NCI-H1105 (cell line): ENCODE measurements around the gene PPM1A.
A peak's percentile ranks its signal among the peaks of the same experiment; 100 is the strongest.
"Not testable (repeated sequence)": the region's sequence is repeated elsewhere in the genome, so short reads cannot be mapped to it uniquely, and the experiment has no call there.

Source experiments
- DNase-seq: peaks from one replicate; lab custom pipeline; 2025; lab: John Stamatoyannopoulos, UW

PPM1A gene

DNA sequence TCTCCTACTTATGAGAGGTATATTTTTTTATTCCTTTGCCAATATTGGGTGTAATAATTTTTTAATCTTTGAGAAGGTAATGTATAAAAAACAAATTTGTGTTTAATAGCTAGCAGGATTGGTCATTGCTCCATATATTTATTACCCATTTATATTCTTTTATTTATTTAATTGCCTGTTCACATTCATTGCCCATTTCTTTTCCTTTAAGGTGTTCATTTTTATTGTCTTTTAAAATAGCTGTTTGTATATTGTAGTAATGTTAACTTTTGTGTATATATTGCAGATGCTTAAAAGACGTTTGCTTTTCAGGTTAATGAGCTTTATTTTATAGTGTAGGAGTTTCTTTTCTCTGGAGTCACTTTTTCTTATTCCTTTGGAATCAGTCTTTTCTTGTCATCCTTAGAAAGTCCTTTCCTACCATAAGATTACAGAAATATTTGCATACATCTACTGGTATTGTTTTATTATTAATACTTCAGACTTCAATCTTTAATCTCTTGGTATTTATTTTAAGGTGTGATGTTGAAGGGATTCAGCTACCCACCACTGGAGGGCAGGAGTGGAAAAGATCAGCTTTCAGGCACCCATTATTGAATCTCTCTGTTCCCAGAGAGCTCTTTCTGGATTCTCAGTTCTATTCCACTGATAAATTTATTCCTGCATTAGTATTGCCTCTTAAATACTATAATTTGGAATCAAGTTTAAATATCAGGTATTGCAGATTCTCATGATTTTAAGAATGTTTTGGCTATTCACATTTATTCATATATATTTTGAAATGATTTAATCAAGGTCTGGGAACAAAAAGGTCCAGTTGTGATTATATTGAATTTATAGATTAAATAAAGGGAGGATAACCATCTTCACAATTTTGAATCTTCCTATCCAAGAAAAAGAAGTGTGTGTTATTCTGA, 17.3 kb downstream of the PPM1A start:
- no peak for DNase-seq

DNA sequence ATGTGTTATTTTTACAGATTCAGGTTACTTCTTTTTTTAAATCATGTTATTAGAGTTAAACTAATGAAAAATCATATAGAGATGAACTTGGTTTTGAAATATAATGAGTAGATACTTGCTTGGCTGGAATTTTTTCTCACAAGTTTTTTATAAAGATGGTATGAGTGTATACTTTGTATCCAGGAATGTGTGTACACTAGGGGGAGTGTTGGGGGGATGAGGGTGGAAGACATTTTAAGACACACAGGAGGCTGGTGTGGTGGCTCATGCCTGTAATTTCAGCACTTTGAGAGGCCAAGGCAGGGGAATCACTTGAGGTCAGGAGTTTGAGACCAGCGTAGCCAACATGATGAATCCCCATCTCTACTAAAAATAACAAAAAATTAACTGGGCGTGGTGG, 23.2 kb downstream of the PPM1A start:
- no peak for DNase-seq

DNA sequence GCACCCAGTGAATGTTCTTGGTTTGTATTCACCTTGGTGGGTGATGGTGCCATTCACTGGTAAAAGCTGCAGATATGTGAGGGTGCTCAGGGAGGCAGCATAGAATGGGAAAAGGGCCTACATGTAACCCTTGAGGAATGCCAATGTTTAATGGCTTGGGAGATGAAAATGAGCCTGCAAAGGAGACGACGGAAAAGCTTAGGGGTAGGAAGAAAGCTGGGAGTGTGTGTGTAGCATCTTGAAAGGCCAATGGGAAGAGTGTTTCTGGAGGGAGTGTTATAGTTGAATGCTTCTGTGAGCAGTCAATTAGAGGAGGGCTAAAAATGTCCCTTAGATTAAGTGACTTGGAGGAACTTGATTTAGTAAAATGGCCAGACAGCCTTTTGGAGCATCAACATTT, 24.9 kb downstream of the PPM1A start:
- DNase-seq, result no peak

DNA sequence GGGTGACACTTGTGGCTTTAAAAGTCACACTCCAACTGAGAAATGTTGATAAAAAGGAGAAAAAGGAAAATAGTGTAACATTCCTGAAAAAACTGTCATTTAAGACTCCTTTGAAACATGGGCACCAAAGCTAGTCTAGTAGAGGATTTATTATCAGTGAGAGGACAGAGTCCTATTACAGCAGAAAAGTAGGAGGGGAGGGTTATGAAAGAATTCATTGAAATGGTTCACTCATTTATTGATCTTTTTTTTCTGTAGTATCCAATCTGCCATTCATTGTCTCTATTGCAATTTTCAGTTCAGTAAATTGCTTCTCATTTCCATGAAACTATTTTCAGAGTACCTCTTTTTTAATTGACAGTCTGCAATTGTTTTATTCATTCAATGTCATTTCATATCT, 25.4 kb downstream of the PPM1A start:
- no peak for DNase-seq

DNA sequence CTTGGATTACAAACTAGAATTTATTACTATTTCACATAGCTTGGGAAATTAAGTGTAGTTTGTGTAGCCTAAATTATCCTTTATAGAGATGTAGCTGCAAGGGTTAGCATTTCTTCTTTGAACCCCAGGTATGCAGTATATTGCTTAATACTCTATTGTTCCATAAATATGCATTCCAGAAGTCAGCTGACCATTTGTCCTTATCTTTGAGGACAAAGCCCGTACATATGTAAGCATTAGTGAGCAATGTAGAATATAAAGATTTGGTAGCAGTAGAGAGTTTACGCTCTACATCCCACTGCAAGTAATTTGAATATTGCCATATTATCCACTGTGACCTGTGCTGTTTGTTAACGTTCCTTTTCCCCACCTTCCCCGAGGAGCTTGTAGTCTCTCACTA, 26.9 kb downstream of the PPM1A start:
- DNase-seq, result no peak

DNA sequence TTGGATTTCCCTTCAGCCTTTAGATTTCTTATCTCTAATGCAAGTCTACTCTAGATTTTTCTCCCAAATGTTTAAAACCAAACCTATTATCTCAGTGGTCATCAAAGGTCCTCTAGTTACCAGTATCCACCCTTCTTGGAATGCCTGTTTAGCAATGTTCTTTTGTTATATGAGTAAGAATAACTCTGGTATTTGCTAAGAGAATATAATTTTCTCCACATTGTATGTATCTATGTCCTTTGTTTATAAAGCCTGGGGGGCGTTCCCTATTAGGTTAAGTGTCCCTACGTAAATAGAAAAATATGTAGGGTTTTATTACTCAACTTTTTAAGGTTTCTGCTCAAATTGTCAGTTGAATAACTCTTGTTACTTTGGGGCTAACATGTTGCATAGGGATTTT, 27.3 kb downstream of the PPM1A start:
- no peak for DNase-seq

DNA sequence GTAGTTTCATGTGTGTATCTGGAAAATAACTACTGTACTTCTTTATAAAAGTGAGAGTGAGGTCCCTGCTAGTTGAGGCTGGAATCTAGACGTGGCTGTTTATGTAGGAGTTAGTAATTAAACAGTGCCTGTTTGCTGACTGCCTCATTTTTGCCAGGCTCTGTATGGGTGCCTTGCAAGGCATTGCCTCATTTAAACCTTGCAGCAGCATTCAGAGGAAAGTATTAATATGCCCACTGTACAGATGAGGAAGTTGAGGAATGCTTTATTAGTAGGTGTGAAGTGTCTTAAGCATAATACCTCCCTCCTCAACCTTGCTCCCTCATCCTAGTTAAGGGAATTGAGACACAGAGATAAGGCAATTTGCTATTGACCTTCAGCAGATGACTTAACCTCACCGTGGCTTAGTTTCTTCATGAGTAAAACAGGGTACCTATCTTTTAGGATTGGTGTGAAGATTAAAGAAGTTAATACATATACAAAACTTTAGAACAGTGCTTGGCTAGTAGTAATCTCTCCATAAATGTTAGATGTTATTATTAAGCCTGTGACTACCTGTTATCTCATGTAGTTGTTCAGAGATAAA, 28.7 kb downstream of the PPM1A start:
- no peak for DNase-seq

DNA sequence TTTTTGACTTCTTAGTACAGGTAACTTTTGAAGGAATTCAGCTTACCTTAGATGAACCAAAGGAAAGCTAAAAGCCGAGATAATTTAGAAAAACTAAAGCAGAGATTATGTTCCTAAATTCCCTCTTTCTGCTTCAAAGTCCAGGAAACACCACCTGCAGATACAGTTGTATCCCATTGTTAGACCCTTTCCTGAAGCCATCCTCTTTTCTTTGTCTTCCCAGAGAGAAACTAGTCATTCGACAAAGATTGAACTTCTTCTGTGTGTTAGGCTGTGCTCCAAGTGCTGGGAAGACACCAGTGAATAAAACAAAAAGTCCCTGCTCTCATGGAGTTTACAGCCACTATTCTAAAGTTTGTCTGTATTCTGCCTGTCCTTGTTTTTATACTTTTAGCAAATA, 29.3 kb downstream of the PPM1A start:
- no peak for DNase-seq

DNA sequence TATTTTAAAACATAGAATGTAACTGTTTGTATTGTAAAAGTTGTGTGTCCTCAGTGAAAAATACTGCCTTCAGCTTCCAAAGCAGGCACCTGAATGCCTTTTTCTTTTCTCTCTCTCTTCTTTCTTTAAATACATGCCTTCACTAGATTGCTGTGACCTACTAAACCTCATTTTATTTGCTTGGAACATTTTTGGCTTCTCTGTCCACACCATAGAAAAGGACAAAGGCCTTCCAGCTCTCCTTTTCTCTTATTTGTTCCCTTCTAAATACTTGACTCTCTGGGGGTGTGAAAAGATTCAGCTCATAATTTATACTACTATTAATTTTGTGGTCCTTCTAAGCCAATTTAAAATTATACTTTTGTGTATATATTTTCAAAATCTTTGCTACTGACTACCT, 38.4 kb downstream of the PPM1A start:
- no peak for DNase-seq

DNA sequence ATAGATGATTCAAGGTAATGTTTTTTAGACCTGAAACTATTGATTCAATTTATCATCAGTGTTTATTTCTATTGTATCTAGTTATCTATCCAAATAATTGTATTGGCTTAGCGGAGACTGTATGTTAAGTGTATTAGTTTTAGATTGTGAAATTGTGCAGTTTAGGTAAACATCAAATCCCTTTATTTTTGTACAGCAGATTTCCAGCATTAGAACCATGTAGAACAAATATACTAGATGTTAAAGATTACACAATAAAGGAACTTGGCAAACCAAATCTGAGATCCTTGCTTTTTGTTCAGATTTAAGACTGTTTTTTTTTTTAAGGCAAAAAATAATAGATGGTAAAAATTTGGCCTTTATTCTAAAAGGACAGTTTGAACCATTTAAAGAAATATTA, 39.3 kb downstream of the PPM1A start:
- no peak for DNase-seq

DNA sequence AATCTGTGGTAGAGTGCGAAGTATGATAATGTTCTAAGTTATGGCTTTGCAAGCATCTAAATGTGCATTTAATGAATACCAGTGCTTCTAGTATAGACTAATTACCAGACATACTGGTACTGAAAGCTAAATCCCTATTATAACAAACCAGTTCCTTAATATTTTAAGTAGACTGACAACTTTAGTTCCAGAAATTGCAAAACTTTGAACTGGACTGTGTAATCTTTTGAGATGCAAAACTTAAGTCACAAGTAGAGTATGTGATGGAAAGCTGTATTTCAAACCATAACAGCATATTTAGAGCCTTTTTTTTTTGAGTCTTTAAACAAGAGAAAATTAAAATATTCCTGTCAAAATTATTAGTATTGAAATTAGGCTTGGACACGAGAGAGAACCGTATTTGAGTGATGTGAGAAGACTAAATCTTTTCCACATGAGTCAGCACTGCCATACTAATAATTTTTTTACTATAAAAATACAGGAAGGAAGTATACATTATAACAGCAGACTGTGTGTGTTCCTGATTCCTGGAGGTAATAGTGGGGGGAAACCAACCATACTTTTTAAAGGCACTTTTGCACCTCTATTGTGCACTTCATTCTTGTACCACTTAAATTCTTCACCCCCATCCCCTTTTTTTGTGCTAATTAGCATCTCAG, 45.5 kb downstream of the PPM1A start:
- no peak for DNase-seq

DNA sequence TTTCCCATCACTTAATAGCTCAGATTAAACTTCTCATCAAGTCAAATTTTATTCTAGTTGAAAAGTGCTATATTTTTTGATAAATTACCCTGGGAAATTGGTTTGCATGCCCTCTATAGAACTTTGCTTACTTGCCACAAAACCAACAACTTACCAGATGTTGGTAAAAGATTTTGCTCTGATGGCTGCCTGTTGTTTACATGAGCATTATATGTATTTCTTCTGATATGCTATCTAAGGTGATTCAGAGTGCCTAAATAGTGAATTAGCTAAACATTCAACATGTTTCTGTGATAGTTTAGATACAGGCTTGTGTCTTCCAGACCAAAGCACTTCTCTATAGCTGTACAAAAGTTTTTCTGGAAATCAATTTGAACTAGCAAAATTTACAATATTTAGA, 51.0 kb downstream of the PPM1A start:
- DNase-seq, result no peak

DNA sequence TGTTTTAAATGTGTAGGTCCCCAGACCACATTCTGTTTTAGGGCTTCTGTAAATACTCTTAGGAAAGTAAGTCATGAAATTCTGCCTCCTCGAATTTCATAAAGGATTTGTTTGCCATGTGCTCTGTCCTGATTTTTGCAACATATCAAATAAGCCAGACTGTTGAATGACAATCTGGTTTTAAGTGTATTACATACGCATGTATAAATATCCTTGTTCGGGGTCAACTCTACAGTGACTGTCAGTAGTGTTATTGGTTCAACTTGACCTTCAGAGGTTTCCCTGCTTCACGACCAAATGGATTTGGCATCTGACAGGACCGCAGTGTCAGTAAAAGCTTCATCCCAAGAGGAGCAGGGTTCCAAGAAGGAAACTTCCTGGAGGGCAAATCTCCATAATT, 52.7 kb downstream of the PPM1A start:
- DNase-seq, result no peak

DNA sequence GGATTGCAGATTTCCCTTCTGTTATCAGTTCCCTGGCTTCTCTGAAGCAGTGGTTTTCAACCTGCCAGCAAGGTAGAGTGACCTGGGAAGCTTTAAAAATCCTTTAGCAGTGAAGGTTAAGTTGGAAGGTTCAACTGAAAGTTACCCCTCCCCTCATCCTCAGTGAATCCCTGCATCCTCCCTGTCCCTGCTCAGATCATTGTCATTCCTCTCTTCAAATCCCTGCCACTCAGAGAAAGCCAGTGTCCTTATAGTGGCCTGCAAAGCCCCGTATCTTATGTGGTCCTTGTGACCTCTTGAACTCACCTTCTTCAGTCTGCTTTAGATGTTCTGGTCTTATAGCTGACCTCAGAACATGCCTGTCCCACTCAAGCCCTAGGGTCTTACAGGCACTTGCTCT, 53.6 kb downstream of the PPM1A start:
- DNase-seq, result no peak

DNA sequence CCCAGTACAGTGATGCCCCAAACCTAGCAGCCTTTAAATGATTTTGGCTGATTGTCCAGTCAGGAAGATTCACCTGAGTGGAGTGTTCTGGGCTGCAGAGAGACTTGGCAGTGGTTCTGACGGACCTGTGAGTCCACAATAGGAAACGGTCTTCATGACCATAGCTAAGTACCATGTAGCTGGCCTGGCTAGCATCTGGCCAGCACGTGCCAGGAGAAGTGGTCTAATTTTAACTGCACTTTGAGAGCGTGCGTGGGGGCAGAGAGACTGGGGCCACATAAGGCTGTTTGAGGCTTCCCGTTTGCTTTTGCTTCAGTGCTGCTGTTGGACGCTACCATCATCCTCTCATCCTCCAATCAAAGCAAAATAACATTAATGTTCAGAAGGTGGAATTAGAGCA, 54.7 kb downstream of the PPM1A start:
- DNase-seq, result no peak

DNA sequence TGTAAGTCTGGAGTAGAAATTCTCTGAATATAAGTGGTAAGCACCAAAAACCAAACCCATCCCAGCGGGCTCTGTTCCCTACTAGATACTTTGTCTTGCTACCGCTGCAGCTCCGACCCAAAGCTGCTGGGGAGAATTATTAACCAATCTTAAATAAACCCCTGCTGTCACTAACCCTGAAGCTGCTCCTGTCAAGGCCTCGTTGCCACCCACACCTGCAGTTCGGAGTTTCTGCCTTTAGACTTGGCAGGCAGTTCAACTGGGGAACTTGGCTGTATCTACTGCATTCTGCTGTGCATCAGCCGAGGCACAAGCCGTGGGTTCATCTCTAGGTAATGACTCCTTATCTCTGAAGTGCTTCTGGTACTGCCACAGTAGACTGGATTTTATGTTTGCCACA, 55.5 kb downstream of the PPM1A start:
- DNase-seq, result no peak

DNA sequence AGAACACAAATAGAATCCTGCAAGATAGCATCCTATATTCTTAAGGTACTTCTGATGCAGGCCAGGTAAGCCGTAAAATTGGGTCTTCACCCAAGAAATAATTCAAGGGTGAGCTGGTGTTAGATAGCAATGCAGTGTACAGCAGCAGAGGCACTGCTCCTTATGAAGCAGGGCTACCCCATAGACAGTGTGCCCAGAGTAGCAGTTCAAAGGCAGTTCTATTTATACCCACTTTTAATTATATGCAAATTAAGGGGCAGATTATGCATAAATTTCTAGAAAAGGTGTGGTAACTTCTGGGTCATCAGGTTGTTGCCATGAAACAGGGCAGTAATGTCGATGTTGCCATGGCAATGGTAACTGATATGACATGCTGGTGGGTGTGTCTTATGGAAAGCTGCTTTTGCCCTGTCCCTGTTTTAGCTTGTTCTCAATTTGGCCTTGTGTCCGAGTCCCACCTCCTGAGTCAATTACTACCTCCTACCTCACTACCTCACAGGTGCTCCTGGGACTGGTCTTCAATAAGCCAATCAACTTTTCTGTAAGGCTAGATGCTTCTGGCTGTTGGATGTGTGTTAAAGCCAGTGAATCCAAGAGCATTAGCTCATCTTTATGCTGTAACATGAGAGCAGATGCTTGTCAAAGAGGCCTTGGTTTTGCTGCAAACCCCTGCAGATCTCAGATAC, 61.0 kb downstream of the PPM1A start:
- no peak for DNase-seq

DNA sequence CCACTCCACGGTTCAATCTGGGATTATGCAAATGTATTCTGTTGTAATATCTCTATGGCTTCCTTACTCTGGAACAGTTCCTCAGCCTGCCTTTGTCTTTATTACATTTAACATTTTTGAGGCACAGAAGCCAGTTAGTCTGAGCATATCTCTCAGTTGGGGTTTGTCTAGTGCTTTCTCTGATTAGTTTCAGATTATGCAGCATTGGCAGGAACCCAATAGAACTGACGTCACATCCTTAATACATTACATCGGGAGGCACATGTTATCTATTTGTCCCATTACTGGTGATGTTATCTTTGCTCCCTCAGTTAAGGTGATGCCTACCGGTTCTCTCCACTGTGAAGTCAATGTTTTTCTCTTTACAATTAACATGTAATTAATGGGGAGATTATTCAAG, 62.4 kb downstream of the PPM1A start:
- no peak for DNase-seq

DNA sequence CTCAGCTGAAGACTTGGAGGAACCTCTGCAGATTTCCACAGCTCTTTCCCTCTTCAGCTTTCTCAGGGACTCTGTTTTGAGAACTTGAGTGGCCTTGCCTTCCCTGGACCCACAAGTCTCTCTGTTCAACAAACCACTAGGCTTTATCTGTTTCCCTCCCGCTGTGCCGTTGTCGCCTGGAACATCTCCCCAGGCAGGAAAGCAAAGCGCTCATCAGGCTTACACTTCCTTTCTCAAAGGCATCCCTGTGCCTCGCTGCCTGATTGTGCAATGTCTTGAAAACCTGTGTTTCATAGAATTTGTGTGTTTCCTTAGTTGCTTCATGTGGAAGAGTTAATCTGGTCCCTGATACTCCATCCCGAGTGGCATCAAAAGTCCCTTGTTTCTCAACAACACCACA, 64.1 kb downstream of the PPM1A start:
- DNase-seq, result no peak

DNA sequence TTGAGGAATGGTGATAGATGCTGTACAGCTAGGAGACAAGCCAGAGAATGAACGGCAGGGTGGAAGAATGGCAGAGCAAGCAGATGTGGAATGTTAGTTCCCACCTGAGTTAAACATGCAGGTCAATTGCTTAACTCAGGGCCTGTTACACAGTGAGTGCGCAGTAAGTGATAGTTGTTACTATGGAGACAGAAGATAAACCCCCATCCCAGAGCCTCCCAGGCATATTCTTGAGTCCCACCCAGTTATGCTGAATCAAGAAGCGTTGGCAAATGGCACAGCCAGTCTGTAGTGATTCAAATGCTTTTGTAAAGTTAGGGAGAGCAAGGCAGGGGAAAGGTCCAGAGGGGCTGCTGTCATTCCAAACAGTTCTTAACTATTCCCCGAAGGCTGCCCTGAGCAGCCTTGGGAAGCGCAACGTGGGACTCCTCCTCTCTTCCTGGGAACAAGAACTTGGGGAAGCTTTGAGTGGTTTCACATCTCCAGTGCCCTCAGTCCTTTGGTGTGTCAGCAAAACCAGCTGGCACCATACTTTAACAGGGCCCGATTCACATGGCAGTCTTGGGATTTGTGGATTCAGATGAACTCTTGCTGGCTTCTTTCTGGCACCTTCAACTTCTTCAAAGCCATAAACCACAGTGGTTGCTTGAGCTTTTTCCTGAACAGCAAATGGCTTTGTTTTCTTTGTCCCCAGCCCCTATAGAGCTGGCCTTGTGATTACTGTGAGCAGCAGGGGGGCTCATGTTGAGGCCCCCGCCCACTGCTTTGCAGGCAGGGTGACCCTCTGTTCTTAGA, 66.4 kb downstream of the PPM1A start:
- DNase-seq, result no peak

DNA sequence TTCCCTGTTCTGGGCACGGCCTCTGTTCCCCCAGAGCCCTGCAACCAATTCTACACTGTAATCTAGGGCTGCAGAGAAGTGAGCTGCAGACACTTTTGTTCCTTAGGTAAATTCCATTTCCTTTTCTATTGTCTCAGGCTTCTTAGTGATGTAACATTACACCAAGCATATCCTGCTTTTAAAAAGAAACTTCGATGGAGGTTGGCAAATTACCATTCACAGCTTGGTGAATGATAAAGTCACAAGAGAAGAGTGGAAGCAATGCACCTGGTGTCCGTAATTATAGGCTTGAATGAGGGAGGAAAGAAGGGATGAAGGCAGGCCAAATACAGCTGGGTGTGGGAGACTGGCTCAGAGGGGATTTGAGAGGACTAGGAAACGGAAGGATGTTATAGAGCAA, 68.6 kb downstream of the PPM1A start:
- peak; percentile 55 for DNase-seq

DNA sequence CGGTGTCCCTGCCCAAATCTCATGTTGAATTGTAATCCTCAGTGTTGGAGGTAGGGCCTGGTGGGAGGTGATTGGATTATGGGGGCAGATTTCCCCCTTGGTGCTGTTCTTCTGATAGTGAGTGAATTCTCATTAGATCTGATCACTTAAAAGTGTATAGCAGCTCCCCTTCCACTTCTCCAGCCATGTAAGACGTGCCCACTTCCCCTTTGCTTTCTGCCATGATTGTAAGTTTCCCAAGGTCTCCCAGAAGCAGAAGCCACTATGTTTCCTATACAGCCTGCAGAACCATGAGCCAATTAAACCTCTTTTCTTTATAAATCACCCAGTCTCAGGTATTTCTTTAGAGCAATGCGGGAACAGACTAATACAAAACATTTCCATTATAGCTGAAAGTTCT, 71.8 kb downstream of the PPM1A start:
- DNase-seq, result not testable (repeated sequence)
